GM12878 (cell line): Measurements from ENCODE around the gene AKAP17A. TPM values are rescaled to one million over a fixed set of nuclear protein-coding genes. Genes with fewer than 3 reads are reported as not detected.

ENCODE experiments used
- BCL11A ChIP-seq: IDR thresholded peaks from 2 replicates; pipeline ENCODE4 v1.6.1; 2011; ENCODE audit warnings: low read depth, low read length
- CBFB ChIP-seq: IDR thresholded peaks from 2 replicates; pipeline ENCODE4 v1.6.1; 2016; ENCODE audit warnings: antibody characterized with exemption, low read depth
- CBX3 ChIP-seq: fragments of 200-600 bp; sonication (generic); IDR thresholded peaks from 2 replicates; pipeline ENCODE4 v1.6.1; 2016; ENCODE audit warnings: low read depth, borderline replicate concordance
- CTCF ChIP-seq, 3 experiments: IDR thresholded peaks in 2 of 3; conservative IDR thresholded peaks in 1 of 3; 2 replicates each; pipeline ENCODE4 v1.5.1; 2011; ENCODE audit warnings: low read depth in 3 of 3, low read length in 3 of 3, mild to moderate bottlenecking in 3 of 3, control low read depth in 2 of 3, moderate library complexity in 2 of 3, inconsistent platforms in 1 of 3, mixed read lengths in 1 of 3; ENCODE audit not compliant: control insufficient read depth in 2 of 3, insufficient read depth in 1 of 3; ENCODE audit errors: extremely low read depth in 1 of 3
- EP300 ChIP-seq, 2 experiments: fragments of 150-350 bp in 1 of 2; IDR thresholded peaks; 2 replicates each; pipeline ENCODE4 v1.6.1; 2011 to 2012; ENCODE audit warnings: low read depth in 2 of 2, low read length in 2 of 2, borderline replicate concordance in 1 of 2, improper control_type of control experiment in 1 of 2, inconsistent platforms in 1 of 2; ENCODE audit not compliant: control insufficient read depth in 1 of 2
- FOXM1 ChIP-seq: IDR thresholded peaks from 2 replicates; pipeline ENCODE4 v1.6.1; 2012; ENCODE audit warnings: low read depth, mild to moderate bottlenecking, inconsistent platforms, low read length, moderate library complexity
- HDAC2 ChIP-seq: fragments of 200-600 bp; sonication (generic); IDR thresholded peaks from 2 replicates; pipeline ENCODE4 v1.6.1; 2017
- IKZF1 ChIP-seq: fragments of 450-650 bp; conservative IDR thresholded peaks from 2 replicates; pipeline ENCODE4 v1.6.1; 2017; ENCODE audit warnings: antibody characterized with exemption, mild to moderate bottlenecking
- KDM1A ChIP-seq: fragments of 200-600 bp; sonication (generic); IDR thresholded peaks from 2 replicates; pipeline ENCODE4 v1.6.1; 2016; ENCODE audit warnings: borderline replicate concordance
- MEF2B ChIP-seq: fragments of 450-650 bp; IDR thresholded peaks from 2 replicates; pipeline ENCODE4 v1.6.1; 2018; ENCODE audit warnings: mild to moderate bottlenecking, moderate library complexity; ENCODE audit not compliant: partially characterized antibody, poor library complexity, severe bottlenecking
- NBN ChIP-seq: fragments of 450-650 bp; IDR thresholded peaks from 2 replicates; pipeline ENCODE4 v1.6.1; 2016
- NKRF ChIP-seq: fragments of 450-650 bp; conservative IDR thresholded peaks from 2 replicates; pipeline ENCODE4 v1.6.1; 2017; ENCODE audit warnings: mild to moderate bottlenecking, moderate library complexity
- POLR2AphosphoS5 ChIP-seq: IDR thresholded peaks from 2 replicates; pipeline ENCODE4 v1.6.1; 2011; ENCODE audit warnings: mild to moderate bottlenecking, low read length, inconsistent platforms
- RELA ChIP-seq: fragments of 450-650 bp; IDR thresholded peaks from 2 replicates; pipeline ENCODE4 v1.8.0; 2014; ENCODE audit warnings: borderline replicate concordance; ENCODE audit not compliant: partially characterized antibody
- SREBF2 ChIP-seq: IDR thresholded peaks from 2 replicates; pipeline ENCODE4 v1.6.1; 2012; ENCODE audit warnings: mild to moderate bottlenecking, low read length
- SRF ChIP-seq, 2 experiments: IDR thresholded peaks; 2 replicates each; pipeline ENCODE4 v1.6.1; 2011; ENCODE audit warnings: low read depth in 2 of 2, low read length in 2 of 2, mild to moderate bottlenecking in 1 of 2, moderate library complexity in 1 of 2
- TAF1 ChIP-seq: IDR thresholded peaks from 2 replicates; pipeline ENCODE4 v1.6.1; 2011; ENCODE audit warnings: mild to moderate bottlenecking, low read depth, low read length, borderline replicate concordance
- polyA plus RNA-seq, 11 experiments: library from polyadenylated mRNA; depleted of rRNA in 4 of 11; unstranded in 6 of 11; stranded (reverse) in 5 of 11; fragments of >200 nt; fragmentation: Nextera tagmentation in 4 of 11; fragmentation: Illumina TruSeq in 1 of 11; extraction: Ambion mirVana in 4 of 11; extraction: Trizol in 1 of 11; gene quantifications; 1 replicate in 1 of 11; 2 replicates in 10 of 11; pipeline versions ENCODE4 v1.2.1 to v1.2.3, GENCODE V29; 2011 to 2016; ENCODE audit warnings: inconsistent platforms in 2 of 11, missing spikeins in 2 of 11, low read depth in 1 of 11
- total RNA-seq, 4 experiments: library from RNA; depleted of rRNA in 3 of 4; stranded (reverse); fragments of >200 nt in 3 of 4; fragmentation: Illumina TruSeq in 1 of 4; extraction: Trizol in 1 of 4; gene quantifications; 2 replicates each; pipeline versions ENCODE4 v1.2.1 to v1.2.3, GENCODE V29; 2013 to 2021
- TF ChIP-seq, protein P1 (sequence below): fragments of 450-650 bp; IDR thresholded peaks from 2 replicates; pipeline ENCODE4 v1.6.1; 2018; ENCODE audit warnings: borderline replicate concordance, mild to moderate bottlenecking; ENCODE audit not compliant: partially characterized antibody
- TF ChIP-seq, protein P2 (sequence below): IDR thresholded peaks from 2 replicates; pipeline ENCODE4 v1.6.1; 2012; ENCODE audit warnings: mild to moderate bottlenecking, low read depth, low read length

The AKAP17A gene
- total and polyA plus RNA-seq, 10 of the 15 experiments (the other 5 are each of a cell fraction or from before 2014, with no cell fraction given): 3.0 to 55.8 (median 25.5) TPM

DNA sequence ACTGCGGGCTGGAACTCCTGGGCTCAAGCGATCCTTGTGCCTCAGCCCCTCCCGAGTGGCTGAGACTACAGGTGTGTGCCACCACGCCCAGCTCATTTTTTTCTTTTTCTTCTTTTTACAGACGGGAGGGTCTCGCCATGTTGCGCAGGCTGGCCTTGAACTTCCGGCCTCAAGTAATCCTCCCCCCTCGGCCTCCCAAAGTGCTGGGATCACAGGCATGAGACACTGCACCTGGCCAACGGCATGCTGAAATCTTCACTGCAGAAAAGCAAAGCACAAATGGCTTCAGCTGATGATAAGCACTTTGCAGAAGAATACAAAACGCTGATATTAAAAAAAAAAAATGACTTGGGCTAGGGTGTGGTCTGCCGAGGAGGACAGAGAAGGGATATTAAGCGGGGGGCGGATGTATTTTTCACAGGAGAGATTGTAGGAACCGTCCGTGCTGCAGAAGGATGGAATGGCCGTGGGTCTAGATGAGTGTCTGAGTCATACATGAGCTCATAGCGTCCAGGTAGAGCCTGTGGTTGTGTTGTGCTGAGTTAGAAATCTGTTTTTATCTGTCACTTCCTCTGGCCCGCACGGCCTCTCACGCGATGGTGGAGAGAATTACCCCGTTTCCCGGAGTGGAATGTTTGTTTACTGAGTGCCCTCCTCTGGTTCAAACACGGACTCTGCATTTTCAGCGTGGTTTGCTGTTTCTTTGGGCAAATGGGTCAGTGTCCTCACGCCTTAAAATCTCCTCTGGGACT lies 8.5 kb upstream of the AKAP17A start (continued):
- TF ChIP-seq, protein P1, sequence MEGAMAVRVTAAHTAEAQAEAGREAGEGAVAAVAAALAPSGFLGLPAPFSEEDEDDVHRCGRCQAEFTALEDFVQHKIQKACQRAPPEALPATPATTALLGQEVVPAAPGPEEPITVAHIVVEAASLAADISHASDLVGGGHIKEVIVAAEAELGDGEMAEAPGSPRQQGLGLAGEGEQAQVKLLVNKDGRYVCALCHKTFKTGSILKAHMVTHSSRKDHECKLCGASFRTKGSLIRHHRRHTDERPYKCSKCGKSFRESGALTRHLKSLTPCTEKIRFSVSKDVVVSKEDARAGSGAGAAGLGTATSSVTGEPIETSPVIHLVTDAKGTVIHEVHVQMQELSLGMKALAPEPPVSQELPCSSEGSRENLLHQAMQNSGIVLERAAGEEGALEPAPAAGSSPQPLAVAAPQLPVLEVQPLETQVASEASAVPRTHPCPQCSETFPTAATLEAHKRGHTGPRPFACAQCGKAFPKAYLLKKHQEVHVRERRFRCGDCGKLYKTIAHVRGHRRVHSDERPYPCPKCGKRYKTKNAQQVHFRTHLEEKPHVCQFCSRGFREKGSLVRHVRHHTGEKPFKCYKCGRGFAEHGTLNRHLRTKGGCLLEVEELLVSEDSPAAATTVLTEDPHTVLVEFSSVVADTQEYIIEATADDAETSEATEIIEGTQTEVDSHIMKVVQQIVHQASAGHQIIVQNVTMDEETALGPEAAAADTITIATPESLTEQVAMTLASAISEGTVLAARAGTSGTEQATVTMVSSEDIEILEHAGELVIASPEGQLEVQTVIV: no peak
- TF ChIP-seq SRF (IDR thresholded peaks at IDR 0.05; ENCODE audit: low read depth in 2 of 2, low read length in 2 of 2) (peak in 1 of 2 experiments; percentile 44; a peak in 1 of 4 replicates), CBFB (peak; percentile 53; the same call in 1 of the 2 replicates), NBN (0 out of 2 replicates have a peak, but pooled peaks have one; percentile 60), HDAC2 (no peak), NKRF (no peak), BCL11A (peak; percentile 80; the same call in 1 of the 2 replicates), CBX3 (no peak), POLR2AphosphoS5 (no peak), EP300 (IDR thresholded peaks at IDR 0.05; ENCODE audit: borderline replicate concordance in 1 of 2, control insufficient read depth in 1 of 2, low read depth in 2 of 2, low read length in 2 of 2) (peak; percentile 46 to 69; a peak in 3 of 4 replicates), TAF1 (no peak), MEF2B (no peak), KDM1A (no peak), FOXM1 (peak; percentile 93), IKZF1 (peak; percentile 66), RELA (no peak), CTCF (IDR thresholded peaks at IDR 0.05 in 2 of 3, conservative IDR thresholded peaks at IDR 0.05 in 1 of 3; ENCODE audit: control insufficient read depth in 2 of 3, extremely low read depth in 1 of 3, insufficient read depth in 1 of 3, low read depth in 3 of 3, low read length in 3 of 3) (peak in 2 of 3 experiments; percentile 19 to 23; a peak in 2 of 6 replicates), SREBF2 (no peak)
- TF ChIP-seq, protein P2, sequence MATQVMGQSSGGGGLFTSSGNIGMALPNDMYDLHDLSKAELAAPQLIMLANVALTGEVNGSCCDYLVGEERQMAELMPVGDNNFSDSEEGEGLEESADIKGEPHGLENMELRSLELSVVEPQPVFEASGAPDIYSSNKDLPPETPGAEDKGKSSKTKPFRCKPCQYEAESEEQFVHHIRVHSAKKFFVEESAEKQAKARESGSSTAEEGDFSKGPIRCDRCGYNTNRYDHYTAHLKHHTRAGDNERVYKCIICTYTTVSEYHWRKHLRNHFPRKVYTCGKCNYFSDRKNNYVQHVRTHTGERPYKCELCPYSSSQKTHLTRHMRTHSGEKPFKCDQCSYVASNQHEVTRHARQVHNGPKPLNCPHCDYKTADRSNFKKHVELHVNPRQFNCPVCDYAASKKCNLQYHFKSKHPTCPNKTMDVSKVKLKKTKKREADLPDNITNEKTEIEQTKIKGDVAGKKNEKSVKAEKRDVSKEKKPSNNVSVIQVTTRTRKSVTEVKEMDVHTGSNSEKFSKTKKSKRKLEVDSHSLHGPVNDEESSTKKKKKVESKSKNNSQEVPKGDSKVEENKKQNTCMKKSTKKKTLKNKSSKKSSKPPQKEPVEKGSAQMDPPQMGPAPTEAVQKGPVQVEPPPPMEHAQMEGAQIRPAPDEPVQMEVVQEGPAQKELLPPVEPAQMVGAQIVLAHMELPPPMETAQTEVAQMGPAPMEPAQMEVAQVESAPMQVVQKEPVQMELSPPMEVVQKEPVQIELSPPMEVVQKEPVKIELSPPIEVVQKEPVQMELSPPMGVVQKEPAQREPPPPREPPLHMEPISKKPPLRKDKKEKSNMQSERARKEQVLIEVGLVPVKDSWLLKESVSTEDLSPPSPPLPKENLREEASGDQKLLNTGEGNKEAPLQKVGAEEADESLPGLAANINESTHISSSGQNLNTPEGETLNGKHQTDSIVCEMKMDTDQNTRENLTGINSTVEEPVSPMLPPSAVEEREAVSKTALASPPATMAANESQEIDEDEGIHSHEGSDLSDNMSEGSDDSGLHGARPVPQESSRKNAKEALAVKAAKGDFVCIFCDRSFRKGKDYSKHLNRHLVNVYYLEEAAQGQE: no peak
